ENCODE measurements around the gene FUT6.

Gene FUT6

GRCh38 chr19:5827891-5828660 is 11.4 kb downstream of the FUT6 start:
- DNase-seq (ENCODE audit: low read depth) = peak; percentile 46

- no peak for DNase-seq (ENCODE audit: low read depth)
Observed at GRCh38 chr19:5827342-5827890, 12.1 kb downstream of the FUT6 start.

- no peak for DNase-seq (ENCODE audit: low read depth)
Observed at GRCh38 chr19:5826531-5827341, 12.8 kb downstream of the FUT6 start.

GRCh38 chr19:5825178-5825577 is 14.3 kb downstream of the FUT6 start:
- no peak for DNase-seq (ENCODE audit: low read depth)

DNA sequence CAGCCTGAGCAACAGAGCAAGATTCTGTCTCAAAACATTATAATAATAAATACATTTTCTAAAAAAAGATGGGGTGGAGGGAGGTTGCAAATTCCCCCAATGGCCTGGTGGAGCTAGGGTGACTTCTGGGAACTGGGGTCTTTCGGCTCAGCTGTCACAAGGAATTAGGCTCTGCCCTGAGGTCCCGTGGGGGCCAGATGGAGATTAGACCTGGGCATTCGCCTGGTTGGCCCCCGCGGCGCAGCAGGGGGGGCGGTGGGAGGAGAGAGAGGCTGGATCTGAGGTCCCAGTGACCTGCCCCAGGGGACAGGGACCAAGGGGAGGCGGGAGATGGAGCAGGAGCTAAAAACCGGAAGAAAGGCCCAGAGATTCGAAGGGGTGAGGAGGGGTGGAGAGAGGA is 14.8 kb downstream of the FUT6 start:
- DNase-seq (ENCODE audit: low read depth) = no peak

GRCh38 chr19:5823579-5824281 is 15.8 kb downstream of the FUT6 start:
- DNase-seq (ENCODE audit: low read depth) = no peak

DNA sequence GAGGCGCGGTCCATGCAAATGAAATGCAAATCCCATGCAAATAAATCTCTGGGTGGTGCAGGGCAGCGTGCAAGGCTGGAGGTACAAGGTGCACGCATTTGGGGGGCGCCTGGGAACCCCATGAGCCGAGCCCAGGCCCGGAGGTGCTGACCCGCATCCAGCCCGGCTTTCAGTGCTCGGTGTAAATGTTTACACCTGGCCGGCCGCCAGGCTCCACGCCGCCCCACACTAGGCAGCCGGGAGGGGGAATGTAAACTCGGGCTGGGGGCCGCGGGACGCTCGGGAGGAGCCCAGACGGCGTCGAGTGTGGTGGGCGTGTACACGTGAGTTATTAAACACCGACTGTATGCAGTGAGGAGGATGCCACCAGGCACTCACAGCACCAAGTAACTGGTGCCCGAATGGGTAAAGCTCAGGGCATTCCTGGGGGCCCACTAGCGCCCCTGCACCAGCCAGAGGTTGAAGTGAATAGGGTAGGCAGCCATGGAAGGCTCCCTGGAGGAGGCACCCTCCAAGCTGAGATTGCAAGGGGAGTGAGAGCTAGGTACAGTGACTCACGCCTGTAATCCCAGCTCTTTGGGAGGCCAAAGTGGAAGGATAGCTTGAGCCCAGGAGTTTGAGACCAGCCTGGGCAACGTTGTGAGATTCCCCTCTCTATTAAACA is 17.2 kb downstream of the FUT6 start:
- no peak for DNase-seq (ENCODE audit: low read depth)

- no peak for DNase-seq (ENCODE audit: low read depth)
Observed at GRCh38 chr19:5821521-5822180, 17.9 kb downstream of the FUT6 start.

GRCh38 chr19:5820785-5821184 is 18.7 kb downstream of the FUT6 start:
- no peak for DNase-seq (ENCODE audit: low read depth)

GRCh38 chr19:5818594-5818993 is 20.9 kb downstream of the FUT6 start:
- DNase-seq (ENCODE audit: low read depth) = no peak

- no peak for DNase-seq (ENCODE audit: low read depth)
Observed at GRCh38 chr19:5817218-5817617, 22.3 kb downstream of the FUT6 start.

DNA sequence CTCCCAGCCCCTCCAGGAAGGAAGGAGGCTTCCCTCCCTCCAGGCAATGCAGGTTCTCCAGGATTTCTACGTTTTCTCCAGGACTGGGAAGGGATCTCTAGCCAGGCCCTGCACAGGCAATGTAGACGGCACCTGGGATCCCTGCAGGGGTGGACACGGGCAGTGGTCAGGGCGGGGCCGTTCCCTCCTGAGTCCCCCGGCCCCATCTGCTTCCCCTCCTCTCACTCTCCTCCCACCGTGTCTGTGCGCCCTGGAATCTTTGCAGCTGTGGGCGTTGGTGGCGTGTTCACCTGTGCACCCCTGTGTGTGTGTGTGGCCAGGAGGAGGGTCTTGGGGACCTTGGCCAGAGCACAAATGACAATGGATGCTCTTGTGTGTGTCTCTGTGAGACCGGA is 24.7 kb downstream of the FUT6 start:
- no peak for DNase-seq (ENCODE audit: low read depth)

GRCh38 chr19:5814123-5814851 is 25.2 kb downstream of the FUT6 start:
- DNase-seq (ENCODE audit: low read depth) = no peak

GRCh38 chr19:5811117-5811516 is 28.4 kb downstream of the FUT6 start:
- DNase-seq (ENCODE audit: low read depth) = no peak

DNA sequence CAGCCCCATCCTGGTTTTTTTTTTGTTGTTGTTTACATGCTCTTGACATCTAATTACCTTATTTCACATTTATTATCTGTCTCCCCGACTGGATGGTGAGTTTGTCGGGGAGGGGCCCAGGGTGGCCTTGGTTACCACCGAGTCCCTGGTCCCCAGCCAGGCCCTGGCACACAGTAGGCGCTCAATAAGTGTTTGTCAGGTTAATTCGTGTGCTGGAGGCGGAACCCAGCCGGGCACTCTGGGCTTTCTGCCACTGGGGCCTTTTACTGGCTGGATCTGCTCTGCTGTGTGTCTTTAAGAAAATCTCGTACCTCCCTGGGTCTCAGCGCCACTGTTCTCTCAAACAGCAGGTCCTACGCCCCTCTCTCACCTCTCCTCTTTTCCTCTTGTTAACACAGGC is 30.0 kb downstream of the FUT6 start:
- no peak for DNase-seq (ENCODE audit: low read depth)

DNA sequence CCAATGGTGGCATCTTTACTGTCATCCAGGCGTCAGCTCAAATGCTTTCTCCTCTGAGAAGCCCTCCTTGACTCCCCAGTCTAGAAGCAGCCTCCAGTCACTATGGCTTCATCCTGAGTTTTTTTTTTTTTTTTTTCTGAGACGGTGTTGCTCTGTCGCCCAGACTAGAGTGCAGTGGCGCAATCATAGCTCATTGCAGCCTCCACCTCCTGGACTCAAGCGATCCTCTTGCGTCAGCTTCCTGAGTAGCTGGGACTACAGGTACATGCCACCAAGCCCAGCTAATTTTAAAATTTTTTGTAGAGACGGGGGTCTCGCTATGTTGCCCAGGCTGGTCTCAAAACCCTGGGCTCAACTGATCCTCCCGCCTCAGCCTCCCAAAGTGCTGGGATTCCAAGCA is 30.4 kb downstream of the FUT6 start:
- no peak for DNase-seq (ENCODE audit: low read depth)

DNA sequence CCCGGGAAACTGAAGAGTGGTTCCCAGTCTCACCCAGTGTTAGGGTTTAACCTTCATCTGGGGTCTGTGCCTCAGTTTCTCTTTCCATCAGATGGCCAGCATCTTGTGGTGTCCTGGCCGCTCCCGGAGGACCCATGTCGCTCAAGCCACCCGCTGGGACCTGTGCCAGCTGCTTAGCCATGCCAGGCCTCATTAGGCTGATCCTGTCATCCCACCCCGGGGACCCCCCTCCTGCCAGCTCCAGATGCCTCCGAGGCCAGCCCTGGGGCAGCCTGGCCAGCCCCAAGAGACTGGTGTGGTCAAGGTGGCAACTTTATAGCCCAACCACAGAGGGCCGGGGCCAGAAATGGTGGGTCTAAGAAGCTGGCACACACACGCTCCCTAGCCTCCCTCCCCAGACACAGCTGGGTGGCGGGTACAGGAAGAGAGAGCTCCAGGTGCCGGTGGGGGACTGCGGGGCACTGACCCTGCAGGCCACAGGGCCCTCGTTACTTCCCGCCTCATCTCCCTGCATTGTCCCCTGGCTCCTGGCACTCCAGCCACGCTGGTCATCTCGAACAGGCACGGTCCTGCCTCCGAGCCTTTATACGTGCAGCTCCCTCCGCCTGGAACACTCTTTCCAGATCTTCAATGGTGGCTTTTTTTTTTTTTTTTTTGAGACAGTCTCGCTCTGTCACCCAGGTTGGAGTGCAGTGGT is 31.2 kb downstream of the FUT6 start:
- no peak for DNase-seq (ENCODE audit: low read depth)

- DNase-seq (ENCODE audit: low read depth) = no peak
Observed at GRCh38 chr19:5806905-5807304, 32.6 kb downstream of the FUT6 start.

DNA sequence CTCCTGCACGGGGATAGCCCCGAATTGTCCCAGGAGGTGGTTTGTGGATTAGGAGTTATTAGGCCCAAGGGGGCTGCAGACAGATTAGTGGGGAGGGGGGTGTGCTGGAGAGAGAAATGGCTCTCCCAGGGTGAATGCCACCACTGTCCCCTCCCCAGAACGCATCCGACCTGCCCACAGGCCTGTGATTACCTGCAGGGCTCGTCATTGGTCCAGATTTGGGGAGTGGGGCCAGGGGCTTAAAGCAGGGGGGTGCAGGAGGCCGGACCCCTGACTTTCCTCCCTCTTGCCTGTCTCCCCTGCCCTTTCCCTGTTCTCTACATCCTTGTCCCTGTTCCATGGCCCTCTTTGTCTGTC is 33.4 kb downstream of the FUT6 start:
- no peak for DNase-seq (ENCODE audit: low read depth)

DNA sequence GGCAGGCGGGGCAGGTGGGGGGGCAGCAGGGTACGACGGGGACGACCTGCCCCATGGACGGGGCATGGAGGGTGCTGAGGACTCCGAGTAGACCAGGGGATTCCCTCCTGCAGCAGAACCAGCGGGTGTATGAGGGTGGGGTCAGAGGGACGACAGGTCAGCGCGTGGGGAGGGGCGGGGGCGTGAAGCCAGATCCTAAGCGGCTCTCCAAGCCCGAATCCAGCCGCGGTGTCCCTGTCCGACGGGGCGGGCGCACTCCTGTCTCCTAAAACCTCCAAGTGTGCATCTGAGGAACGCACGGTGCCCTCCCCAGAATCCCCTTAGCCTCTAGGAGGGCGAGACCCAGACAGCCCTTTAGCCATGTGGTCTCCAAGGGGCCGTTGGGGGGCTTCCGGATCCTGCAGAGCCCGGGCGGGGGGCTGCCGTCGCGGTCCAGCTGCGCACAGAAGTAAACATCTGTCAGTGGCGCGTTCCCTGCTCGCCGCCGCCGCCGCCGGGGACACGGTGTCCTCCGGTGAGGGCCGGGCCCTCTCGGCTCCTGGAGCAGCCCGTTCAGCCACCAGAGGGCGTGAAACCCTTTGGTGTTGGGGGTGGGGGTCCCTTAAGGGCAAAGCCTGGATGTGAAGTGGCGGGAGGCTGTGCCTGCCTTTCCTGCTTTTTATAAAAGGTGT is 33.9 kb downstream of the FUT6 start:
- no peak for DNase-seq (ENCODE audit: low read depth)
